PC-3 (cell line): ENCODE results near the gene TLE6. TPM values are rescaled to one million over a fixed set of nuclear protein-coding genes. Genes with fewer than 3 reads are reported as not detected.

Experiments used
- ATAC-seq: fragments of 200-7000 bp; cut with Tn5 transposase; 2 replicates; pipeline ENCODE4 v1.9.1; 2020; ENCODE audit warnings: mild to moderate bottlenecking, moderate library complexity
- BruUV-seq: library from RNA; stranded (reverse); fragments of 400-500 nt; replicated peaks from 2 replicates; lab custom pipeline; 2021; lab: Mats Ljungman, UMichigan
- CTCF ChIA-PET: fragments of 300-600 bp; sonication (Branson Sonifier 250); formaldehyde crosslinking; loops from one replicate; lab custom pipeline; 2022; ENCODE audit warnings: antibody characterized with exemption; lab: Charles Lee
- POLR2A ChIA-PET: fragments of 300-600 bp; sonication (Branson Sonifier 250); formaldehyde crosslinking; loops from one replicate; lab custom pipeline; 2022; ENCODE audit warnings: antibody characterized with exemption; ENCODE audit not compliant: unreplicated experiment; lab: Charles Lee
- DNase-seq: peaks from one replicate; pipeline ENCODE4 v3.0.0-alpha.2; 2015
- H2AFZ ChIP-seq: fragments of 300-600 bp; sonication (generic); 2 replicates; pipeline ENCODE4 v1.6.0; 2016; ENCODE audit warnings: antibody characterized with exemption, low read length
- H3F3A ChIP-seq: fragments of 300-600 bp; sonication (generic); one replicate; pipeline ENCODE4 v1.6.0; 2017; ENCODE audit warnings: antibody characterized with exemption, low read length, control low read depth, mild to moderate bottlenecking; ENCODE audit not compliant: unreplicated experiment
- H3K27ac ChIP-seq: fragments of 300-600 bp; sonication (generic); 2 replicates; pipeline ENCODE4 v1.5.1; 2016; ENCODE audit warnings: mild to moderate bottlenecking, low read length
- H3K27me3 ChIP-seq: fragments of 300-600 bp; sonication (generic); 2 replicates; pipeline ENCODE4 v1.6.1; 2016; ENCODE audit warnings: low read length, mixed read lengths
- H3K36me3 ChIP-seq: fragments of 300-600 bp; sonication (generic); 2 replicates; pipeline ENCODE4 v1.6.1; 2016; ENCODE audit warnings: low read depth, mixed run types, low read length, mixed read lengths
- H3K4me1 ChIP-seq: fragments of 300-600 bp; sonication (generic); 2 replicates; pipeline ENCODE4 v1.5.1; 2016; ENCODE audit warnings: low read length; ENCODE audit not compliant: insufficient read depth
- H3K4me2 ChIP-seq: fragments of 300-600 bp; sonication (generic); 2 replicates; pipeline ENCODE4 v1.6.0; 2016; ENCODE audit warnings: low read length
- H3K4me3 ChIP-seq: fragments of 300-600 bp; sonication (generic); 2 replicates; pipeline ENCODE4 v1.5.1; 2016; ENCODE audit warnings: mild to moderate bottlenecking, low read length, mixed read lengths
- H3K79me2 ChIP-seq: fragments of 300-600 bp; sonication (generic); 2 replicates; pipeline ENCODE4 v1.6.1; 2017; ENCODE audit warnings: low read length, mixed read lengths
- H3K9ac ChIP-seq: fragments of 300-600 bp; sonication (generic); 2 replicates; pipeline ENCODE4 v1.6.0; 2016; ENCODE audit warnings: mild to moderate bottlenecking, low read length
- H3K9me2 ChIP-seq: fragments of 300-600 bp; sonication (generic); replicated peaks from 2 replicates; pipeline ENCODE4 v1.6.1; 2016; ENCODE audit warnings: mixed run types, low read length, mixed read lengths
- H3K9me3 ChIP-seq: fragments of 300-600 bp; sonication (generic); 2 replicates; pipeline ENCODE4 v1.6.1; 2016; ENCODE audit warnings: low read length, mixed read lengths
- H4K20me1 ChIP-seq: fragments of 300-600 bp; sonication (generic); 2 replicates; pipeline ENCODE4 v1.6.1; 2016; ENCODE audit warnings: low read length, mixed read lengths
- CTCF ChIP-seq: fragments of 300-600 bp; sonication (generic); conservative IDR thresholded peaks from 2 replicates; pipeline ENCODE4 v1.5.1; 2017; ENCODE audit warnings: antibody characterized with exemption, low read depth, mild to moderate bottlenecking, low read length
- EZH2 ChIP-seq: fragments of 300-600 bp; sonication (generic); IDR thresholded peaks from one replicate; pipeline ENCODE4 v1.6.1; 2017; ENCODE audit warnings: antibody characterized with exemption, mild to moderate bottlenecking, low read length; ENCODE audit not compliant: unreplicated experiment
- EZH2phosphoT487 ChIP-seq: fragments of 300-600 bp; sonication (generic); IDR thresholded peaks from 2 replicates; pipeline ENCODE4 v1.6.1; 2018; ENCODE audit warnings: mild to moderate bottlenecking, antibody characterized with exemption, low read length, borderline replicate concordance
- intact Hi-C: fragments of 100-400 bp; cut with micrococcal nuclease; formaldehyde crosslinking; loops from 2 replicates; pipeline ENCODE4 v1.9.0; 2023
- total RNA-seq: library from RNA; depleted of rRNA; stranded (reverse); fragments of >200 nt; gene quantifications from 2 replicates; pipeline ENCODE4 v1.2.3, GENCODE V29; 2014

The TLE6 gene
- total RNA-seq, 1 experiment from 2014 or later, result 1.9 TPM

GRCh38 chr19:3019211-3019854 lies 42.0 kb downstream of the TLE6 start:
- Histone ChIP-seq H3K9me3 (no peaks in the 10 kb centered on the region), H2AFZ (no peak overlapping the region), H3K9me2 (no peaks in the 10 kb centered on the region), H3K79me2 (no peaks in the 10 kb centered on the region), H3K27ac (no peak overlapping the region), H4K20me1 (no peaks in the 10 kb centered on the region), H3K27me3 (no peaks in the 10 kb centered on the region), H3F3A (no peaks in the 10 kb centered on the region), H3K9ac (no peak overlapping the region), H3K4me3 (no peak overlapping the region), H3K4me1 (no peaks in the 10 kb centered on the region), H3K4me2 (no peak overlapping the region), H3K36me3 (no peaks in the 10 kb centered on the region)
- no TSS peak for BruUV-seq
- ChIA-PET POLR2A (no interaction called here), CTCF (no interaction called here)
- no peak for TF ChIP-seq EZH2
- no peak for TF ChIP-seq CTCF
- TF ChIP-seq EZH2phosphoT487, result no peak
- intact Hi-C loops, result no loop called here
- no peak for ATAC-seq
- no peak for DNase-seq

- Histone ChIP-seq H3K4me3 (no peak overlapping the region), H3K79me2 (no peaks in the 10 kb centered on the region), H3K4me1 (no peaks in the 10 kb centered on the region), H2AFZ (no peak overlapping the region), H4K20me1 (no peaks in the 10 kb centered on the region), H3K9ac (no peak overlapping the region), H3K4me2 (no peak overlapping the region), H3K9me3 (no peaks in the 10 kb centered on the region), H3F3A (no peaks in the 10 kb centered on the region), H3K9me2 (no peaks in the 10 kb centered on the region), H3K27me3 (no peaks in the 10 kb centered on the region), H3K27ac (no peak overlapping the region), H3K36me3 (no peaks in the 10 kb centered on the region)
- ATAC-seq (no peak), DNase-seq (no peak)
- intact Hi-C loops, result no loop called here
- ChIA-PET CTCF (no interaction called here), POLR2A (interaction anchor here (0.5 kb wide), 1 partner anchor 783 kb away, joined by 3 read pairs; no protein-coding TSS in a partner anchor)
- TF ChIP-seq EZH2 (no peak), CTCF (no peak), EZH2phosphoT487 (no peak)
- BruUV-seq, result no TSS peak
These were observed 43.1 kb downstream of the TLE6 start for GRCh38 chr19:3020321-3020960.

- TF ChIP-seq CTCF (no peak), EZH2 (no peak), EZH2phosphoT487 (no peak)
- DNase-seq, result no peak
- Histone ChIP-seq H3K4me1 (no peaks in the 10 kb centered on the region), H3F3A (no peaks in the 10 kb centered on the region), H3K79me2 (no peaks in the 10 kb centered on the region), H2AFZ (no peak overlapping the region), H3K9ac (no peak overlapping the region), H3K36me3 (no peaks in the 10 kb centered on the region), H3K9me3 (no peaks in the 10 kb centered on the region), H3K4me2 (no peak overlapping the region), H3K4me3 (no peak overlapping the region), H4K20me1 (no peaks in the 10 kb centered on the region), H3K27ac (no peak overlapping the region), H3K27me3 (no peaks in the 10 kb centered on the region), H3K9me2 (no peaks in the 10 kb centered on the region)
- CTCF ChIA-PET, result no interaction called here
- POLR2A ChIA-PET, result no interaction called here
- no peak for ATAC-seq
- no TSS peak for BruUV-seq
- intact Hi-C loops, result no loop called here
These were observed 47.1 kb downstream of the TLE6 start for GRCh38 chr19:3024509-3024869.
